ENCODE data around the gene GLI3.

GRCh38 chr7:41995632-41996271, 241.3 kb downstream of the GLI3 start:
- TF ChIP-seq CTCF (tag by site-specific recombination; IDR thresholded peaks at IDR 0.05) (no peak), ZBTB10 (tag by site-specific recombination; IDR thresholded peaks at IDR 0.05) (no peak), BCL11B (tag by site-specific recombination; IDR thresholded peaks at IDR 0.05; ENCODE audit: low read depth) (no peak), ZNF398 (tag by site-specific recombination; IDR thresholded peaks at IDR 0.05) (no peak), ZNF248 (tag by site-specific recombination; IDR thresholded peaks at IDR 0.05) (no peak), ZBTB21 (tag by site-specific recombination; IDR thresholded peaks at IDR 0.05) (no peak), PATZ1 (tag by site-specific recombination; IDR thresholded peaks at IDR 0.05) (no peak), AEBP2 (tag by site-specific recombination; IDR thresholded peaks at IDR 0.05; ENCODE audit: borderline replicate concordance) (no peak), ZNF423 (tag by site-specific recombination; IDR thresholded peaks at IDR 0.05) (no peak)
